ENCODE measurements around the gene TP53AIP1.

GRCh38 chr11:128917144-128917724, 25.4 kb downstream of the TP53AIP1 start:
- TF ChIP-seq POLR2A (IDR thresholded peaks at IDR 0.05) (no peak), CTCF (IDR thresholded peaks at IDR 0.05) (no peak)
